Upper lobe of left lung (tissue), 4 donors: ENCODE results near the gene CFAP300.

Experiments
- EP300 ChIP-seq, 4 donors: sonication (generic); formaldehyde crosslinking; IDR thresholded peaks; one replicate each; pipeline ENCODE4 v1.5.1; 2017; ENCODE audit warnings: antibody characterized with exemption in 4 of 4, control low read depth in 2 of 4
- POLR2AphosphoS5 ChIP-seq, 2 donors: sonication (generic); formaldehyde crosslinking; IDR thresholded peaks; one replicate each; pipeline ENCODE4 v1.5.1; 2017; ENCODE audit warnings: antibody characterized with exemption in 2 of 2

DNA sequence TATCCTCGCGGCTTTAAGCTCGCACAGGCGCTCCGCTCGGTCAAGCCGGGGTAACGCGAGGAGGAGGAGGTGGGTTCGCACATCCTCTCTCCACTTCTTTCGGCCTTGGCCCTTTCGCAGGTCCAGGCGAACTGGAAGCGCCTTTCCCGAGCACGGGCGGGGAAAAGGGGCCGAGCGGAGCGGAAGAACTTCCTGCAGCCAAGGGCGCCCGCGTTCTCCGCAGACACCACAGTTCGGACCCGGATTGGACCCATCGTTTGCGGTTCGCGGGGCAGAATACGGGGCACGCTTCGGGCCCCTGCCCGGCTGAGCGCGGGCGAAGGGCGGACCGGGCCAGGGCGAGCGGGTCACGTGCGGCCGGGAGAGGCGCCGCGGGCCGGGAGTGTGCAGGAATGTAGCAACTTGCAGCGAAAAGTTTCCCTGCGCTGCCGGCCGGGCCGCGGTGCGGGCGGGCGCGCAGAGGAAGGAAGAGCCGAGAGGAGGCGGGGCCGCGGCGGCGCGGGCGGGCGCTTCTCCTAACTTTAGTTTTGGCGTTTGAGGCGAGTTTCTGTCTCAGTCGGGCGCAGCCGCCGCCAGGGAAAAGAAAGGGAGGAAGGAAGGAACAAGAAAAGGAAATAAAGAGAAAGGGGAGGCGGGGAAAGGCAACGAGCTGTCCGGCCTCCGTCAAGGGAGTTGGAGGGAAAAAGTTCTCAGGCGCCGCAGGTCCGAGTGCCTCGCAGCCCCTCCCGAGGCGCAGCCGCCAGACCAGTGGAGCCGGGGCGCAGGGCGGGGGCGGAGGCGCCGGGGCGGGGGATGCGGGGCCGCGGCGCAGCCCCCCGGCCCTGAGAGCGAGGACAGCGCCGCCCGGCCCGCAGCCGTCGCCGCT lies 62.9 kb downstream of the CFAP300 start, which contains the start of gene YAP1:
- TF ChIP-seq POLR2AphosphoS5 (IDR thresholded peaks at IDR 0.05): peak; percentile 51 to 75
- TF ChIP-seq EP300 (IDR thresholded peaks at IDR 0.05): no peak
